Measurements from ENCODE around the gene ATOSA.

DNA sequence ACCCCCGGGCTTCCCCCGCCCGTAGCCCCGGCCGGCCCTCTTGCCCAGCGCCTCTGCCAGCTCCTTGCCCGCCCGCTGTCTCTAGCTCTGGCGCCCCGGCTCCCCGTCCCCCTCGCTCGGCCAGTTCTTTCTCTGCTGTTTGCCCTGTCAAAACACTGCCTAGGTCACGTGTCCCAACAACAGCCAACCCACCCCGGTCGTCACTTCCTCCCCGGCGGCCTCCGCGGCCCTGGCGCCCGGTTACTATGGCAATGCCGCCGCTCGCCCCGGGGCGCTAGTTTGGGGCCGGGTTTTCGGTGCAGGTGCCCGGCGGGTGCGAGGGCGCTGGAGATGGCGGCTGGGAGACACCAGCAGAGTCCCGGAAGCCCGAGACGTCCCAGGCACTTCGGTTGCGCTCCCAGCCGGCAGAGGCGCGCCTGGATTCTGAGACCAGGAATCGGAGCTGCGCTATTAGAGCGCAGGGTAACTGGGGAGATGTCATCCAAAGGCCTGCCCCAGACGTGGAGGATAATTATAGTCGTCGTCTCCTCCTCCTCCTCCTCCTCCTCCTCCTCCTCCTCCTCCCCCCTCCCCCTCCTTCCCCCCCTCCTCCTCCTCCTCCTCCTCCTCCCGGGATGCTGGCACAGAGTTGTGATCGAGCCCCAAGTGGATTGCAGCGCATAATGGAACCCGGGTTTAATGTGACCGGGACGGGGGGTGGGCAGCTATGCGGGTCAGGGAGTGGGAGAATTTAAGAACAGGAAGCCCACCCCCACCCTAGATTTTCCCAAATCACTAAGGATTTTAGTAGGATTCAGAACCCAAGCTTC lies at the start of gene ATOSA:
- TF ChIP-seq LEF1 (IDR thresholded peaks at IDR 0.05; ENCODE audit: borderline replicate concordance): no peak
- TF ChIP-seq L3MBTL2 (conservative IDR thresholded peaks at IDR 0.05): no peak; the same call in 1 of the 2 replicates
- no peak for TF ChIP-seq SP1 (IDR thresholded peaks at IDR 0.05)
- TF ChIP-seq FOXM1 (IDR thresholded peaks at IDR 0.05; ENCODE audit: borderline replicate concordance): no peak

Measured in HEK293T (cell line).